Measurements from ENCODE around the gene CPB2. TPM values are rescaled to one million over a fixed set of nuclear protein-coding genes. Genes with fewer than 3 reads are reported as not detected.

The CPB2 gene
- total and polyA plus RNA-seq, 2 of the 8 experiments (the other 6 are each of a cell fraction or from before 2014, with no cell fraction given) = not detected

GRCh38 chr13:46062185-46062584 lies 42.6 kb downstream of the CPB2 start (continued):
- TF ChIP-seq MAFK (IDR thresholded peaks at IDR 0.05; ENCODE audit: low read depth, low read length) (no peak), FOSL1 (IDR thresholded peaks at IDR 0.05; ENCODE audit: insufficient read depth, low read depth, low read length) (no peak), NANOG (IDR thresholded peaks at IDR 0.05; ENCODE audit: insufficient read depth, low read depth, low read length, poor library complexity, severe bottlenecking) (no peak)

Data from H1 (cell line).